Stimulated activated CD8-positive, alpha-beta memory T cell treated with anti-CD3 and anti-CD28 coated beads, Interleukin-7, amount 100 ng/mL, for 24 hours (primary cell): ENCODE results near the gene RASA3.

Source experiments
- DNase-seq: peaks from one replicate; pipeline ENCODE4 v3.0.0-alpha.2; 2020; ENCODE audit warnings: low read depth

Gene RASA3

GRCh38 chr13:113930671-113931637, 201.5 kb downstream of the RASA3 start:
- DNase-seq: peak; percentile 2

DNA sequence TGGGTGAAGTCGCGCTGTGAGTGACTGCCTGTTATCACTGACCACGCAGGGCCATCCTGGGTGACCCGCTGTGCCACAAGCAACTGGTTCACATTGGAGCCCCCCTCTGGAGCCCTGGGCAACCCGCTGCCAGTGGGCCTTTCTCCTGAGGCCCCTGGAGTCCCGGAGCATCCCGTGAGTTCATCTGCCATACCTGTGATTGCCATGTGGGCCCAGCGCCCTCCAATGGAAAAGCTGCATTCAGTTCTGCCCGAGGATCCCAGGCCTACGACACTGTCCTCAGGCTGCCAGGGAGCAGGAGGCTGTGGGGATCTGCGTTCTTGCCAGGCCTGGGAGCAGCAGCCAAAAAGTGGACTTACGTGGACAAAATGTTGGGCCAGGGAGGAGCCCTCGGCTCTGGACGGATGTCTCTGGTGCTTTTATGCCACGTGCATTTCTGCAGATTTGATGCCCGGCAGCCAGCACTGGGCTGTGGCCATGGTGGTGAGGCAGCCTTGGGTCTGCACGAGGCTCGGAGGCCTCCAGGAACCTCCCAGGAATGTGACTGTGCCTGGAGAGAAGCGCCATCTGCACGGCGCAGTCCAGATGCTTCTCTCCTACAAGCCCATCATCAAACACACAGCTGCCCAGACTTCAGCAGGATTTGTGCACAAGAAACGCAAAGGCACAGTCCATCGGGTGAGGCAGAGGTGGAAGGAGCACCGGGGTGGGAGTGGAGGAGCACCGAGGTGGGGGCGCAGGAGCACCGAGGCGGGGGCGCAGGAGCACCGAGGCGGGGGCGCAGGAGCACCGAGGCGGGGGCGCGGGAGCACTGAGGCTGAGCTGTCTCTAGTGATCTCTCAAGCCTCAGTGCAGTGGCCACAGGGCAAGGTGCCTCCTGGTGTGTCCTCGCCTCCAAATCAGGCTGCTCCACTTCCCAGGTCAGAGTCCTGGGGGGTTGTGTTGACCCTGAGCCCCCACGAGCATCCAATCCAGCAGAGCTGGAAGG, 202.5 kb downstream of the RASA3 start:
- DNase-seq: no peak

GRCh38 chr13:113928685-113929627, 203.5 kb downstream of the RASA3 start:
- no peak for DNase-seq
